ENCODE data around the gene ARHGAP1.
"Not testable (repeated sequence)": the region's sequence is repeated elsewhere in the genome, so short reads cannot be mapped to it uniquely, and the experiment has no call there.

- TF ChIP-seq CTCF (IDR thresholded peaks at IDR 0.05); MAFK (IDR thresholded peaks at IDR 0.05; ENCODE audit: partially characterized antibody); RFX5 (IDR thresholded peaks at IDR 0.05); REST (IDR thresholded peaks at IDR 0.05); E2F6 (IDR thresholded peaks at IDR 0.05; ENCODE audit: borderline replicate concordance, low read depth); PHF8 (IDR thresholded peaks at IDR 0.05; ENCODE audit: borderline replicate concordance, low read depth); PBX3 (IDR thresholded peaks at IDR 0.05); EP300 (IDR thresholded peaks at IDR 0.05); POLR2A (IDR thresholded peaks at IDR 0.05; ENCODE audit: low read length): not testable (repeated sequence)
- TF ChIP-seq, protein P1, sequence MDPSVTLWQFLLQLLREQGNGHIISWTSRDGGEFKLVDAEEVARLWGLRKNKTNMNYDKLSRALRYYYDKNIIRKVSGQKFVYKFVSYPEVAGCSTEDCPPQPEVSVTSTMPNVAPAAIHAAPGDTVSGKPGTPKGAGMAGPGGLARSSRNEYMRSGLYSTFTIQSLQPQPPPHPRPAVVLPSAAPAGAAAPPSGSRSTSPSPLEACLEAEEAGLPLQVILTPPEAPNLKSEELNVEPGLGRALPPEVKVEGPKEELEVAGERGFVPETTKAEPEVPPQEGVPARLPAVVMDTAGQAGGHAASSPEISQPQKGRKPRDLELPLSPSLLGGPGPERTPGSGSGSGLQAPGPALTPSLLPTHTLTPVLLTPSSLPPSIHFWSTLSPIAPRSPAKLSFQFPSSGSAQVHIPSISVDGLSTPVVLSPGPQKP (IDR thresholded peaks at IDR 0.05; ENCODE audit: low read depth, low read length), result not testable (repeated sequence)
- TF ChIP-seq, protein P2, sequence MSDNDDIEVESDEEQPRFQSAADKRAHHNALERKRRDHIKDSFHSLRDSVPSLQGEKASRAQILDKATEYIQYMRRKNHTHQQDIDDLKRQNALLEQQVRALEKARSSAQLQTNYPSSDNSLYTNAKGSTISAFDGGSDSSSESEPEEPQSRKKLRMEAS (IDR thresholded peaks at IDR 0.05), result not testable (repeated sequence)
These were observed 17.4 kb upstream of the ARHGAP1 start for GRCh38 chr11:46717825-46718154.
